ENCODE results near the gene MUSK.

DNA sequence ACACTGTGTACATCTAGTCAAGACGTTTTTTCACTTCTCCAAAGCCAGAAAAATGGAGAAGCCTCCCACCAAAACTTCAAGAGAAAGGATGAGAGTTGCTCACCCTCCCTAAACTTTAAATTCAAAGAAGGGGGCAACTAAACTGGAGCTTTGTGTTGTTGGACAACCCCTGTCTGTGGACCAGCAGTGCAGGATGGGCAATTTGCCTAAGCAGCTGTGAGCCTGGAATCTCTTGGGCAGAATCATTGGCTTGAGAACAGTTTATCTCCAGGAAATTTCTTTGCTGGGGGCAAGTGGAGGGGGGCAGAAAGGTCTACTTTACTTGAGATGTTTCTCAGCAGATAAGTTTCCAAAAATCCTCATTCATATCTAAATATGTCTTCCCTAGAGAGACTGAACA lies 151.8 kb downstream of the MUSK start:
- no peak for TF ChIP-seq POLR2A (IDR thresholded peaks at IDR 0.05; ENCODE audit: low read depth, low read length)
- no peak for TF ChIP-seq POLR2AphosphoS5 (IDR thresholded peaks at IDR 0.05; ENCODE audit: low read depth, low read length)

All from GM12892 (cell line).